Measurements from ENCODE around the gene ST3GAL4.

The ST3GAL4 gene

DNA sequence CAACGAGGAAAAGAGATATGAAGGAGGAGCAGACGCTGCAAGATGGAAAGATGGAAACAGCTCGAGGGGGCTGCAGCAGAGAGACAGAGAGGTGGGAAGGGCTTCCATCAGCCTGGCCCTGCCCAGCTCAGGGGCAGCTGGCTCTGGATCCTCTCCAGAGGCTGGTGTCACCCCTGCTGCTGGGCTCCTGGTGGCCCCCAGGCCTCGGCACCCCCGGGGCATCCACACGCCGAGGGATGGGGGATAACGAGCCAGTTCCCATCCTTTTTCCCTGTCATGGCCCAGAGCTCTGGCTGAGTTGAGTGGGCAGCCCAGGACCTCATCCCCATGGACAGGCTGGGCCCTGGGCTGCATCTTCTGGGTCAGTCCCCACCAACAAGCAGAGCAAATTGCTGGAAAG lies 102.3 kb downstream of the ST3GAL4 start:
- no peak for DNase-seq

DNA sequence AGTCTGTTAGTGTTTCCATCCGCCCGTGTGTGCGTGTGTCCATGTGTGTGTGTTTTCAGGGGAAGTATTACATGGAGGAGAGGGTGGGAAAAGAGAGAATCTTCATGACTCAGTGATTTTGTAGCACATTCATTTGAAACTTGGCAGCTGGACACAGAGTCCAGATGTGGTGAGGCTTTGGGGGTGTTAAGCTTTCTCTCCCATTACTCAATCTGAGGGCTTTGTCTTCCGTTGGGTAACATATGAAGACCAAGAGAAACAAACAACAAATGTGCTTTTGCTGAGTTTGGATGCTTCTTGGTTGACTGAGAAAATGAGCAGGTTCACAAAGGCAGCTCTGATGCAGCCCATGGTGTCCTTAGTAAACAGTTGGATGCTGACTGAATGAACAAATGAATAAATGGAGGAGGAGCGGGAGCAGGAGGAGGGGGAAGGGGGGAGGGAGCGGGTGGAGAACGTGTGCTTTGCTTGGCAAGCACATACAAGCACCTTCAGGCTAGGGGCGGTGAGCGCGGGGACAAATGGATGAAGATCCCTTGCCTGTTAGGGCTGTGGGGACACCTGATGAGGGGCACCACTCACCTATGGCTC lies 104.3 kb downstream of the ST3GAL4 start:
- no peak for DNase-seq

DNA sequence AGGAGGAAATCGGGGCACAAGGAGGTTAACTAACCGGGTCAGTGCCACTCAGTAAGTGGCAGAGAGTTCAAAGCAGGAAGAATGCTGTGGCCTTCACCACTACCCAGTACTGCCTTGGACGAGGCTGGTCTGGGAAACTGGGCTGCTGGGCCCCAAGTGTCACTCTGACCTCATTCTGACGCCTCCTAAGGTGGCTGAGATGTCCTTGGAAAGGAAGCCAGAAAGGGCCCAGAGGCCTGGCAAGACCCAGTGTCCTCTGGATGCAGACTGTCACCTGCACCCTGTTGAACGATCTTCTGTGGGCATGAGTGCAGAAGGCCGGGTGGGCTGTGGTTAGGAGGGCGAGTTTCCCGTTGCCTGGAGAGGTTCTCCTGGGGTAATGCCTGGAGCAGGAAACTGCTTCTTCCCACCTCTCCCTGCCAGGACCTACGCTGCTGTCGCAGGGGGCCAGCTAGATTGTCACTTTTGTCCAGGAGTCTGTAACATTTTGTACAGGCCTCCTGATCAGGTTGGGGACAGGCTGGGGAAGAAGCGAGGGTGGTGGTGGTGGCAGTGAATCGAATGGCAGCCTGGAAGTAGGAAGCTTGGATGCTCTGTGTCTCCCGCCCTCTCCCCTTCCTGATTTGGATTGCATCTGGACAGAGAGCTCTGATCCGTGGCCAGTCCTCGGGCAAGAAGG lies 105.1 kb downstream of the ST3GAL4 start:
- DNase-seq = no peak

DNA sequence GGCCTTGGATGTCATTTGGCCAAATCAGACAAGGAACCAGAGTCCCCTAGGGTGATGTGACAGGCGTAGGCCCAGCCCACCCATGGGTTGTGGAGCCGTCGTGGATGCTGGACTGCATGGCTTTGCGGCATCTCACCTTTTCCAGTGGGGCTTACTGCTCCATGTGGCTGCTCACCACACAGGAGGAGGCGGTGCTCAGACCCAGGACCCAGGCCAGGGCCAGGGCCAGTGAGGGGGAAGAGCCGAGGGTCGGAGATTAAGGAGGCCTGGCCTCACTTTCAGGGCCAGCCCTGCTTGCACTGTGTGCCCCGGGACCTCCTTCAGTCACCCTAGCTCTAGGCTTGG lies 105.6 kb downstream of the ST3GAL4 start:
- no peak for DNase-seq

DNA sequence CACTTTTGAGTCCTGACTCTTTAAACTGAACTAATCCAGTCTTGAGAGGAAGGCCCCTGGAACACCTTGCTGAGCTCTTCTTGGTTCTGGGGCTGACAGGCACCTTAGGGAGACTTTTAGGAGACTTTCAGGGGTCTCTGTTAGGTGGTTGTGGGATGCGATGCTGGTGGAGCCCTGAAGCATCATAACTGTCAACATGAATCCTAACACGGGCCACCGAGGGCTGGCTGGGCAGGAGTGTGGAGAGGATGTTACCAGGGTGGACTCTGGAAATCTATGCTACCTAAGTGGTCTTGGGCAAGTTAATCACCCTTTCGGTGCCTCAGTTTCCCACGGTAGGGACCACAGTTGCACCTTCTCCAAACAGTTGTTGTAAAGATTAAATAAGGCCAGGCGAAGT lies 106.5 kb downstream of the ST3GAL4 start:
- no peak for DNase-seq

DNA sequence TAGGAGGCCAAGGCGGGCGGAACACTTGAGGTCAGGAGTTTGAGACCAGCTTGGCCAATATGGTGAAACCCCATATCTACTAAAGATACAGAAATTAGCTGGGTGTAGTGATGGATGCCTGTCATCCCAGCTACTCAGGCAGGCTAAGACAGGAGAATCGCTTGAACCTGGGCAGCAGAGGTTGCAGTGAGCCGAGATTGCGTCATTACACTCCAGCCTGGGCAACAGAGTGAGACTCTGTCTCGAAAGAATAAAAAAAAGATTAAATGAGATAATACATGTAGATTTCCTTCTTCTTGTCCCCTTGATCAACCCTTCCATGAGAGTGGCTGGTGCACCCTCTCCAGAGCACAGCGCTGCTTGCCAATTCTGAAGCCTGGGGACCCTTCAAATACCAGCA lies 106.9 kb downstream of the ST3GAL4 start:
- DNase-seq = no peak
